Endothelial cell of umbilical vein (primary cell): ENCODE results near the gene SSH2.

Source experiments
- CTCF ChIP-seq, 2 donors: IDR thresholded peaks; 1 replicate in 1 of 2; 2 replicates in 1 of 2; pipeline ENCODE4 v1.5.1; 2011; ENCODE audit warnings: low read length in 2 of 2, mild to moderate bottlenecking in 2 of 2, moderate library complexity in 2 of 2, control low read depth in 1 of 2, inconsistent platforms in 1 of 2, low read depth in 1 of 2; ENCODE audit not compliant: insufficient read depth in 1 of 2; ENCODE audit errors: extremely low read depth in 1 of 2
- POLR2A ChIP-seq: IDR thresholded peaks from 2 replicates; pipeline ENCODE4 v1.6.1; 2012; ENCODE audit warnings: low read depth, mild to moderate bottlenecking, control low read depth, low read length
- POLR2AphosphoS5 ChIP-seq: IDR thresholded peaks from 2 replicates; pipeline ENCODE4 v1.6.1; 2012; ENCODE audit warnings: low read depth, mild to moderate bottlenecking, control low read depth, low read length, moderate library complexity; ENCODE audit not compliant: insufficient read depth

- no peak for TF ChIP-seq CTCF (IDR thresholded peaks at IDR 0.05; ENCODE audit: extremely low read depth in 1 of 2, insufficient read depth in 1 of 2, low read depth in 1 of 2, low read length in 2 of 2)
- TF ChIP-seq POLR2A = no peak
- TF ChIP-seq POLR2AphosphoS5 = no peak
Measured at GRCh38 chr17:29686993-29687590, 242.9 kb downstream of the SSH2 start.
